ENCODE measurements around the gene CCNY. TPM values are rescaled to one million over a fixed set of nuclear protein-coding genes. Genes with fewer than 3 reads are reported as not detected.

CCNY gene
- total RNA-seq, 1 experiment from 2014 or later: 62.2 TPM

DNA sequence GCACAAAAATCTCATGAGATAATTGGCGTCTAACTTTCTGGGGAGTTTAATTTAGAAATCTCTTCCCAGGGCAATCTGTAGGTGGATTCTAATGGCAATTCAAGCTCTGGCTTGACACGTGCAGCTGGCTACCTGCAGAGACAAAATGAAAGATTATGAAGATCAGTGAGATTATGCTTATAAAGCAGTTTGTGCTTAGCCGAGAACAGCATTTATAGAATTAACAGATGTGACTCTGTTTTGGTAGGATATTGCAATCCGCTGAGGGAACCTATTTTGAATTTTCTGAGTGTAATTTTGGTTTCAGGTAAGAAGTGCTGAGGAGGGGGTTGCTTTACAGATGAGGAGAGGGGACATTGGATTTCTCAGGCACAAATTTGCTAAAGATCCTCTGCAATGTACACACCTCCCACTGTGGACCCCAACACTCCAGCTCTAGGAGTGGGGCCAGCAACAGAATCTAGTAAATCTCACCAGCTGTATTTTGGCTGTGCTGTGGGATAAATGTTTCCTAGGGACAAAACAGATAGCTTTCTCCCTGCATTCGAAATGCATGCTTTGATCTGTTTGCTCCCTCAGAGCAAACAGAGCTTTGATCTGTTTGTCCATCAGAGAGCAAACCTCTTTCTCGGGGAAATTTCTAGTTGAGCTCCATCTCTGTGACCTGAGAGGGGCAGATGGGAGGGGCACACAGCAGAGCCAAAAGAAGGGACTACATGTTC is 276.2 kb downstream of the CCNY start:
- no peak overlapping the region for H3K4me2 ChIP-seq (ENCODE audit: low read length)
- POLR2A ChIA-PET: no interaction called here

More for the DNA sequence above, 276.2 kb downstream of the CCNY start:
- H3K9me3 ChIP-seq (ENCODE audit: control insufficient read depth in 1 of 2, insufficient read depth in 1 of 2, low read depth in 1 of 2, low read length in 2 of 2): no peaks in the 10 kb centered on the region
- TF ChIP-seq ELF1 (IDR thresholded peaks at IDR 0.05; ENCODE audit: borderline replicate concordance, low read depth): no peak
- no peak for TF ChIP-seq SRF (IDR thresholded peaks at IDR 0.05; ENCODE audit: low read depth)
- TF ChIP-seq TCF7L2 (IDR thresholded peaks at IDR 0.05; ENCODE audit: borderline replicate concordance, extremely low read depth, insufficient read depth, insufficient read length): no peak
- TF ChIP-seq SP1 (IDR thresholded peaks at IDR 0.05; ENCODE audit: low read depth): no peak
- TF ChIP-seq, protein P1, sequence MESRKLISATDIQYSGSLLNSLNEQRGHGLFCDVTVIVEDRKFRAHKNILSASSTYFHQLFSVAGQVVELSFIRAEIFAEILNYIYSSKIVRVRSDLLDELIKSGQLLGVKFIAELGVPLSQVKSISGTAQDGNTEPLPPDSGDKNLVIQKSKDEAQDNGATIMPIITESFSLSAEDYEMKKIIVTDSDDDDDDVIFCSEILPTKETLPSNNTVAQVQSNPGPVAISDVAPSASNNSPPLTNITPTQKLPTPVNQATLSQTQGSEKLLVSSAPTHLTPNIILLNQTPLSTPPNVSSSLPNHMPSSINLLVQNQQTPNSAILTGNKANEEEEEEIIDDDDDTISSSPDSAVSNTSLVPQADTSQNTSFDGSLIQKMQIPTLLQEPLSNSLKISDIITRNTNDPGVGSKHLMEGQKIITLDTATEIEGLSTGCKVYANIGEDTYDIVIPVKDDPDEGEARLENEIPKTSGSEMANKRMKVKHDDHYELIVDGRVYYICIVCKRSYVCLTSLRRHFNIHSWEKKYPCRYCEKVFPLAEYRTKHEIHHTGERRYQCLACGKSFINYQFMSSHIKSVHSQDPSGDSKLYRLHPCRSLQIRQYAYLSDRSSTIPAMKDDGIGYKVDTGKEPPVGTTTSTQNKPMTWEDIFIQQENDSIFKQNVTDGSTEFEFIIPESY (IDR thresholded peaks at IDR 0.05; ENCODE audit: extremely low read depth, insufficient replicate concordance, low read length): no peak
- no peak for TF ChIP-seq YY1 (IDR thresholded peaks at IDR 0.05; ENCODE audit: extremely low read depth, insufficient replicate concordance, low read depth, low read length)
- no peak for TF ChIP-seq ZNF274 (IDR thresholded peaks at IDR 0.05; ENCODE audit: low read depth, low read length)
- no peak for TF ChIP-seq CEBPB (IDR thresholded peaks at IDR 0.05; ENCODE audit: low read depth)
- TF ChIP-seq, protein P2, sequence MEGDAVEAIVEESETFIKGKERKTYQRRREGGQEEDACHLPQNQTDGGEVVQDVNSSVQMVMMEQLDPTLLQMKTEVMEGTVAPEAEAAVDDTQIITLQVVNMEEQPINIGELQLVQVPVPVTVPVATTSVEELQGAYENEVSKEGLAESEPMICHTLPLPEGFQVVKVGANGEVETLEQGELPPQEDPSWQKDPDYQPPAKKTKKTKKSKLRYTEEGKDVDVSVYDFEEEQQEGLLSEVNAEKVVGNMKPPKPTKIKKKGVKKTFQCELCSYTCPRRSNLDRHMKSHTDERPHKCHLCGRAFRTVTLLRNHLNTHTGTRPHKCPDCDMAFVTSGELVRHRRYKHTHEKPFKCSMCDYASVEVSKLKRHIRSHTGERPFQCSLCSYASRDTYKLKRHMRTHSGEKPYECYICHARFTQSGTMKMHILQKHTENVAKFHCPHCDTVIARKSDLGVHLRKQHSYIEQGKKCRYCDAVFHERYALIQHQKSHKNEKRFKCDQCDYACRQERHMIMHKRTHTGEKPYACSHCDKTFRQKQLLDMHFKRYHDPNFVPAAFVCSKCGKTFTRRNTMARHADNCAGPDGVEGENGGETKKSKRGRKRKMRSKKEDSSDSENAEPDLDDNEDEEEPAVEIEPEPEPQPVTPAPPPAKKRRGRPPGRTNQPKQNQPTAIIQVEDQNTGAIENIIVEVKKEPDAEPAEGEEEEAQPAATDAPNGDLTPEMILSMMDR (IDR thresholded peaks at IDR 0.05 in 2 of 3, conservative IDR thresholded peaks at IDR 0.05 in 1 of 3; ENCODE audit: borderline replicate concordance in 1 of 3, insufficient read depth in 1 of 3, low read depth in 2 of 3, low read length in 2 of 3): no peak
- TF ChIP-seq EZH2 (IDR thresholded peaks at IDR 0.05): no peak
- TF ChIP-seq SIN3A (IDR thresholded peaks at IDR 0.05; ENCODE audit: low read depth): no peak
- TF ChIP-seq POLR2AphosphoS5 (IDR thresholded peaks at IDR 0.05; ENCODE audit: low read depth, low read length): no peak
- TF ChIP-seq POLR2A (IDR thresholded peaks at IDR 0.05; ENCODE audit: borderline replicate concordance, extremely low read depth, insufficient read depth, insufficient read length): no peak
- TF ChIP-seq, protein P3, sequence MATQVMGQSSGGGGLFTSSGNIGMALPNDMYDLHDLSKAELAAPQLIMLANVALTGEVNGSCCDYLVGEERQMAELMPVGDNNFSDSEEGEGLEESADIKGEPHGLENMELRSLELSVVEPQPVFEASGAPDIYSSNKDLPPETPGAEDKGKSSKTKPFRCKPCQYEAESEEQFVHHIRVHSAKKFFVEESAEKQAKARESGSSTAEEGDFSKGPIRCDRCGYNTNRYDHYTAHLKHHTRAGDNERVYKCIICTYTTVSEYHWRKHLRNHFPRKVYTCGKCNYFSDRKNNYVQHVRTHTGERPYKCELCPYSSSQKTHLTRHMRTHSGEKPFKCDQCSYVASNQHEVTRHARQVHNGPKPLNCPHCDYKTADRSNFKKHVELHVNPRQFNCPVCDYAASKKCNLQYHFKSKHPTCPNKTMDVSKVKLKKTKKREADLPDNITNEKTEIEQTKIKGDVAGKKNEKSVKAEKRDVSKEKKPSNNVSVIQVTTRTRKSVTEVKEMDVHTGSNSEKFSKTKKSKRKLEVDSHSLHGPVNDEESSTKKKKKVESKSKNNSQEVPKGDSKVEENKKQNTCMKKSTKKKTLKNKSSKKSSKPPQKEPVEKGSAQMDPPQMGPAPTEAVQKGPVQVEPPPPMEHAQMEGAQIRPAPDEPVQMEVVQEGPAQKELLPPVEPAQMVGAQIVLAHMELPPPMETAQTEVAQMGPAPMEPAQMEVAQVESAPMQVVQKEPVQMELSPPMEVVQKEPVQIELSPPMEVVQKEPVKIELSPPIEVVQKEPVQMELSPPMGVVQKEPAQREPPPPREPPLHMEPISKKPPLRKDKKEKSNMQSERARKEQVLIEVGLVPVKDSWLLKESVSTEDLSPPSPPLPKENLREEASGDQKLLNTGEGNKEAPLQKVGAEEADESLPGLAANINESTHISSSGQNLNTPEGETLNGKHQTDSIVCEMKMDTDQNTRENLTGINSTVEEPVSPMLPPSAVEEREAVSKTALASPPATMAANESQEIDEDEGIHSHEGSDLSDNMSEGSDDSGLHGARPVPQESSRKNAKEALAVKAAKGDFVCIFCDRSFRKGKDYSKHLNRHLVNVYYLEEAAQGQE (IDR thresholded peaks at IDR 0.05; ENCODE audit: low read depth): no peak
- TF ChIP-seq EGR1 (IDR thresholded peaks at IDR 0.05; ENCODE audit: low read depth): no peak
- ChIA-PET RAD21 (ENCODE audit: low non-redundant PET in 1 of 2, low total read pairs in 2 of 2, uncharacterized antibody in 2 of 2, unreplicated experiment in 2 of 2) (no interaction called here), CTCF (interaction anchor here (1.2 to 1.5 kb wide), 2 partner anchors 23 to 618 kb away, joined by 3 to 6 read pairs; no protein-coding TSS in a partner anchor)
- no peaks in the 10 kb centered on the region for H3K36me3 ChIP-seq (ENCODE audit: control insufficient read depth in 1 of 2, insufficient read depth in 2 of 2, low read length in 2 of 2)
- H3K79me2 ChIP-seq (ENCODE audit: insufficient read depth, low read length): no peaks in the 10 kb centered on the region
- no peaks in the 10 kb centered on the region for H4K20me1 ChIP-seq (ENCODE audit: insufficient read depth)
- H3K4me1 ChIP-seq (ENCODE audit: control insufficient read depth in 1 of 2, insufficient read depth in 2 of 2, low read length in 2 of 2): no peaks in the 10 kb centered on the region
- intact Hi-C loops (cut with micrococcal nuclease): no loop called here
- no peak overlapping the region for H3K9ac ChIP-seq (ENCODE audit: low read length)
- no peak overlapping the region for H3K27ac ChIP-seq (ENCODE audit: low read depth, low read length)
- peaks cover 38% of the 10 kb centered on the region for H3K27me3 ChIP-seq (ENCODE audit: insufficient read depth, low read length)
- no peak for DNase-seq (ENCODE audit: low read depth, low spot score)
- no TSS peak for BruUV-seq (replicated peaks)
- no peak overlapping the region for H3K4me3 ChIP-seq (replicated peaks in 1 of 2; ENCODE audit: low read depth in 1 of 2, low read length in 2 of 2)
- no peak for ATAC-seq
- no peak overlapping the region for H2AFZ ChIP-seq (ENCODE audit: low read depth, low read length, poor library complexity, severe bottlenecking)
- no peaks in the 10 kb centered on the region for H3K9me2 ChIP-seq (ENCODE audit: insufficient read depth)

Data from HCT116 (cell line).